Endothelial cell (in vitro differentiated cells): ENCODE results near the gene PI4KA. TPM values are rescaled to one million over a fixed set of nuclear protein-coding genes. Genes with fewer than 3 reads are reported as not detected.
"Not testable (repeated sequence)": the region's sequence is repeated elsewhere in the genome, so short reads cannot be mapped to it uniquely, and the experiment has no call there.

Experiments used
- DNase-seq: peaks from one replicate; pipeline ENCODE4 v3.0.0; 2021; ENCODE audit warnings: low spot score
- H3K27ac Mint-ChIP-seq: one replicate; pipeline ENCODE4 v1.8.0; 2021; ENCODE audit warnings: mixed read lengths, inconsistent platforms; ENCODE audit not compliant: unreplicated experiment
- H3K27me3 Mint-ChIP-seq: one replicate; pipeline ENCODE4 v1.8.0; 2021; ENCODE audit warnings: mild to moderate bottlenecking, moderate library complexity, mixed read lengths, inconsistent platforms; ENCODE audit not compliant: unreplicated experiment
- H3K36me3 Mint-ChIP-seq: one replicate; pipeline ENCODE4 v1.8.0; 2021; ENCODE audit warnings: mild to moderate bottlenecking, low read depth, mixed read lengths, inconsistent platforms; ENCODE audit not compliant: unreplicated experiment
- H3K4me1 Mint-ChIP-seq: one replicate; pipeline ENCODE4 v1.8.0; 2021; ENCODE audit warnings: mild to moderate bottlenecking, mixed read lengths, inconsistent platforms; ENCODE audit not compliant: unreplicated experiment
- H3K4me3 Mint-ChIP-seq: one replicate; pipeline ENCODE4 v1.8.0; 2021; ENCODE audit warnings: mild to moderate bottlenecking, mixed read lengths, inconsistent platforms; ENCODE audit not compliant: unreplicated experiment
- H3K9me3 Mint-ChIP-seq: one replicate; pipeline ENCODE4 v1.8.0; 2021; ENCODE audit warnings: mixed read lengths, inconsistent platforms; ENCODE audit not compliant: unreplicated experiment
- CTCF ChIP-seq: fragments of 200-600 bp; sonication (generic); IDR thresholded peaks from one replicate; pipeline ENCODE4 v1.5.0; 2021; ENCODE audit warnings: antibody characterized with exemption; ENCODE audit not compliant: unreplicated experiment
- total RNA-seq: library from RNA; stranded (reverse); fragmentation: NEBNext Ultra II Directional; extraction: Animal tissue kit (Norgen Biotek cat#: 25700); gene quantifications from one replicate; pipeline ENCODE4 v1.2.1, GENCODE V29; 2021; ENCODE audit not compliant: unreplicated experiment

Gene PI4KA
- total RNA-seq, 1 donor from 2014 or later: 65.3 TPM

- Mint-ChIP-seq H3K4me3 (no peak overlapping the region), H3K27ac (no peak overlapping the region), H3K36me3 (peaks cover 15% of the 10 kb centered on the region), H3K4me1 (no peaks in the 10 kb centered on the region), H3K27me3 (no peaks in the 10 kb centered on the region), H3K9me3 (no peaks in the 10 kb centered on the region)
- no peak for TF ChIP-seq CTCF
- no peak for DNase-seq
These were observed 35.3 kb downstream of the PI4KA start for GRCh38 chr22:20823264-20823663.

DNA sequence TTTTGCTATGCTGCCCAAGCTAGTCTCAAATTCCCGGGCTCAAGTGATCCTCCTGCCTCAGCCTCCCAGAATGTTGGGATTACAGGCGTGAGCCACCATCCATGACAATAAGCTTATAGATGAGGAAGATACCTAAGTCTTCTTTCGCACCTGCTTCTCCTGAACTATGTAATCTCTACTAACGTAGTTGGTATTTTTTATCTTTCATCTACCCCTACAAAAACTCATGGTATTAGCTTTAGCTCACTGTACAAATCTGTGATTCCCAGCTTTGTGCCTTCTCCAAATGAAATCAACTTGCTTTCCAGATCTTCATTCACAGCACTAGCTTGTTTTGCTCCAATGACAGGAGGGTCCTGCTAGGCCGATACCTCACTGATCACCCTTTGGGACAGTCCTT is 36.4 kb downstream of the PI4KA start:
- no peaks in the 10 kb centered on the region for H3K4me1 Mint-ChIP-seq
- peaks cover 17% of the 10 kb centered on the region for H3K36me3 Mint-ChIP-seq
- TF ChIP-seq CTCF: no peak
- no peak overlapping the region for H3K27ac Mint-ChIP-seq
- no peak for DNase-seq
- H3K4me3 Mint-ChIP-seq: no peak overlapping the region
- H3K9me3 Mint-ChIP-seq: no peaks in the 10 kb centered on the region
- H3K27me3 Mint-ChIP-seq: no peaks in the 10 kb centered on the region

- H3K36me3 Mint-ChIP-seq: peaks cover 22% of the 10 kb centered on the region
- H3K27me3 Mint-ChIP-seq, H3K4me1 Mint-ChIP-seq, DNase-seq, H3K27ac Mint-ChIP-seq, H3K9me3 Mint-ChIP-seq, H3K4me3 Mint-ChIP-seq: not testable (repeated sequence)
These were observed 36.8 kb downstream of the PI4KA start for GRCh38 chr22:20821717-20822239.

DNA sequence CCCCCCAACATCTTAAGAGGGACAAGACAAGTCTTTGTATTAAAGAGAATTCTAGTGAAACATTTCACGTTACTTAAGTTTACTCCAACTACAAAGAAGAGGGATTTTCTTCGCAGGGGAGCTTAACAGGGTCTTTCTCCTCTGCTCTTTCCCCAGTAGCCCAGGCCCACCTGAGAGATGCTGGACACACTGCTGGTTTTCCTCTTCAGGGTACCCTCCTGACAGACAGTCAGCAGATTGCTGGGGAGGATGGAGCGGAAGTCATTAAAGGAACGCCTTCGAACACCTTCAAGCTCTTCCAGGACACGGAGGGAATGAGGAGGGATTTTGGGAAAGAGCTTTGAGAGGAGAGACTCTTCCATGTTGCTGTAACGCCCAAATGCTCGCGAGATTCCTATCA is 39.1 kb downstream of the PI4KA start:
- Mint-ChIP-seq H3K4me1 (no peaks in the 10 kb centered on the region), H3K9me3 (no peaks in the 10 kb centered on the region), H3K27ac (no peak overlapping the region), H3K4me3 (no peak overlapping the region), H3K27me3 (no peaks in the 10 kb centered on the region), H3K36me3 (peaks cover 28% of the 10 kb centered on the region)
- no peak for TF ChIP-seq CTCF
- no peak for DNase-seq

DNA sequence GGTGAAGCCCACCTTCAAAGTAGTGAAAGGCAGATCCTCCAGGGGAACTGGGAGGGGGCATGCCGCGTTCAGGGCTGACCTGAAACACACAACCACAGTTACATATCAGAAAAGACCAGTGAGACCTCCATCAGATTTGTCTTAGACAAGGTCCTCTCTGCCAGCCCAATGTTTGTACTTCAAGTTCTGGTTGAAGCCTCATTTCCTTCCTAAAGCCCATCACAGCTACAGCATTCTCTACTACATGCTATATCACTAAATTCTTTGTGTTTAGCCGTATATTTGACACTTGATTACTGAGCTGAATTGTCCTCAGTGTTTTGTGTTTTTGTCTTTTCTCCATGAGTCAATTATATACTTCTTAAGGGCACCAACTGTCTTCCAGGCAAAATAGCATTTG is 40.1 kb downstream of the PI4KA start:
- H3K4me3 Mint-ChIP-seq: no peak overlapping the region
- no peak for TF ChIP-seq CTCF
- DNase-seq: no peak
- H3K9me3 Mint-ChIP-seq: no peaks in the 10 kb centered on the region
- no peaks in the 10 kb centered on the region for H3K27me3 Mint-ChIP-seq
- peaks cover 28% of the 10 kb centered on the region for H3K36me3 Mint-ChIP-seq
- no peak overlapping the region for H3K27ac Mint-ChIP-seq
- H3K4me1 Mint-ChIP-seq: no peaks in the 10 kb centered on the region
